H9 (cell line): ENCODE measurements around the gene METRN. TPM values are rescaled to one million over a fixed set of nuclear protein-coding genes. Genes with fewer than 3 reads are reported as not detected.

Experiments
- DNase-seq: peaks from one replicate; pipeline ENCODE4 v3.0.0-alpha.2; 2017
- H2AFZ ChIP-seq: one replicate; pipeline ENCODE4 v1.6.1; 2013; ENCODE audit warnings: mild to moderate bottlenecking, low read length, control low read depth, moderate library complexity
- H2AK5ac ChIP-seq: 2 replicates; pipeline ENCODE4 v1.6.1; 2013; ENCODE audit warnings: low read length, control low read depth, mixed read lengths; ENCODE audit not compliant: insufficient read length
- H2BK120ac ChIP-seq: one replicate; pipeline ENCODE4 v1.6.1; 2013; ENCODE audit warnings: low read depth, mild to moderate bottlenecking, low read length, control low read depth, inconsistent platforms; ENCODE audit not compliant: poor library complexity, severe bottlenecking
- H2BK12ac ChIP-seq: 2 replicates; pipeline ENCODE4 v1.6.1; 2013; ENCODE audit warnings: low read length, control low read depth, mixed read lengths, low read depth; ENCODE audit not compliant: insufficient read length
- H2BK15ac ChIP-seq: 2 replicates; pipeline ENCODE4 v1.6.1; 2013; ENCODE audit warnings: low read depth, low read length, control low read depth
- H2BK20ac ChIP-seq: one replicate; pipeline ENCODE4 v1.6.1; 2013; ENCODE audit warnings: low read depth, mild to moderate bottlenecking, low read length, control low read depth, inconsistent platforms; ENCODE audit not compliant: poor library complexity, severe bottlenecking
- H2BK5ac ChIP-seq: 2 replicates; pipeline ENCODE4 v1.6.1; 2013; ENCODE audit warnings: low read length, control low read depth, mixed read lengths; ENCODE audit not compliant: insufficient read length
- H3K14ac ChIP-seq: 2 replicates; pipeline ENCODE4 v1.6.1; 2013; ENCODE audit warnings: low read length, control low read depth; ENCODE audit not compliant: insufficient read depth
- H3K18ac ChIP-seq: 2 replicates; pipeline ENCODE4 v1.6.1; 2013; ENCODE audit warnings: low read depth, mild to moderate bottlenecking, mixed read lengths, low read length, control low read depth; ENCODE audit not compliant: insufficient read length
- H3K23ac ChIP-seq: 2 replicates; pipeline ENCODE4 v1.6.1; 2013; ENCODE audit warnings: low read length, control low read depth, mixed read lengths, low read depth; ENCODE audit not compliant: insufficient read length
- H3K23me2 ChIP-seq: 2 replicates; pipeline ENCODE4 v1.6.1; 2013; ENCODE audit warnings: low read depth, mild to moderate bottlenecking, mixed read lengths, low read length, control low read depth; ENCODE audit not compliant: insufficient read length, poor library complexity, severe bottlenecking
- H3K27ac ChIP-seq: 2 replicates; pipeline ENCODE4 v1.5.1; 2013; ENCODE audit warnings: low read length, control low read depth, mixed read lengths, low read depth; ENCODE audit not compliant: insufficient read length
- H3K27me3 ChIP-seq: 2 replicates; pipeline ENCODE4 v1.6.1; 2013; ENCODE audit warnings: low read length, control low read depth, inconsistent platforms; ENCODE audit not compliant: insufficient read depth
- H3K4ac ChIP-seq: 2 replicates; pipeline ENCODE4 v1.6.1; 2013; ENCODE audit warnings: low read depth, mild to moderate bottlenecking, control low read depth, inconsistent platforms, low read length, moderate library complexity
- H3K4me1 ChIP-seq: 2 replicates; pipeline ENCODE4 v1.6.1; 2013; ENCODE audit warnings: low read length, control low read depth, inconsistent platforms; ENCODE audit not compliant: insufficient read depth
- H3K4me2 ChIP-seq: 2 replicates; pipeline ENCODE4 v1.6.1; 2013; ENCODE audit warnings: low read length, control low read depth, mixed read lengths; ENCODE audit not compliant: insufficient read length, insufficient read depth
- H3K56ac ChIP-seq: 2 replicates; pipeline ENCODE4 v1.6.1; 2013; ENCODE audit warnings: low read depth, mild to moderate bottlenecking, mixed read lengths, low read length, control low read depth; ENCODE audit not compliant: insufficient read length
- H3K79me1 ChIP-seq: 2 replicates; pipeline ENCODE4 v1.6.1; 2013; ENCODE audit warnings: low read depth, mild to moderate bottlenecking, moderate library complexity, low read length, control low read depth, inconsistent platforms; ENCODE audit not compliant: insufficient read depth, poor library complexity, severe bottlenecking
- H3K79me2 ChIP-seq: 2 replicates; pipeline ENCODE4 v1.6.1; 2013; ENCODE audit warnings: low read length, control low read depth, inconsistent platforms; ENCODE audit not compliant: insufficient read depth
- H3K9ac ChIP-seq: 2 replicates; pipeline ENCODE4 v1.6.1; 2013; ENCODE audit warnings: low read length, control low read depth, mixed read lengths; ENCODE audit not compliant: insufficient read length; ENCODE audit errors: extremely low read depth
- H3K9me3 ChIP-seq: one replicate; pipeline ENCODE4 v1.6.1; 2013; ENCODE audit warnings: low read depth, low read length, inconsistent platforms; ENCODE audit not compliant: control insufficient read depth
- H3T11ph ChIP-seq: one replicate; pipeline ENCODE4 v1.6.1; 2013; ENCODE audit warnings: mild to moderate bottlenecking, low read length, control low read depth, inconsistent platforms
- H4K20me1 ChIP-seq: one replicate; pipeline ENCODE4 v1.6.1; 2013; ENCODE audit not compliant: control insufficient read depth, insufficient read length, insufficient read depth
- H4K5ac ChIP-seq: 2 replicates; pipeline ENCODE4 v1.6.1; 2013; ENCODE audit warnings: low read depth, mild to moderate bottlenecking, mixed read lengths, low read length, control low read depth; ENCODE audit not compliant: insufficient read length
- H4K8ac ChIP-seq: replicated peaks from 2 replicates; pipeline ENCODE4 v1.6.1; 2013; ENCODE audit warnings: low read length, control low read depth, mixed read lengths, low read depth; ENCODE audit not compliant: insufficient read length
- H4K91ac ChIP-seq: 2 replicates; pipeline ENCODE4 v1.6.1; 2013; ENCODE audit warnings: low read depth, mild to moderate bottlenecking, moderate library complexity, mixed read lengths, low read length, control low read depth; ENCODE audit not compliant: insufficient read length
- H3K27ac Mint-ChIP-seq, 3 experiments: 2 replicates in 2 of 3; 3 replicates in 1 of 3; pipeline ENCODE4 v1.8.0; 2020 to 2021; ENCODE audit warnings: mixed read lengths in 3 of 3, mild to moderate bottlenecking in 1 of 3, moderate library complexity in 1 of 3
- H3K27me3 Mint-ChIP-seq: 2 replicates; pipeline ENCODE4 v1.8.0; 2021; ENCODE audit warnings: low read depth, mild to moderate bottlenecking, moderate library complexity, mixed read lengths
- H3K36me3 Mint-ChIP-seq, 3 experiments: 2 replicates in 2 of 3; 3 replicates in 1 of 3; pipeline ENCODE4 v1.8.0; 2020 to 2021; ENCODE audit warnings: low read depth in 3 of 3, mixed read lengths in 3 of 3; ENCODE audit not compliant: insufficient read depth in 1 of 3
- H3K4me1 Mint-ChIP-seq, 2 experiments: 2 replicates each; pipeline ENCODE4 v1.8.0; 2020; ENCODE audit warnings: mixed read lengths in 2 of 2
- H3K4me3 Mint-ChIP-seq, 2 experiments: 2 replicates in 1 of 2; 3 replicates in 1 of 2; pipeline ENCODE4 v1.8.0; 2020 to 2021; ENCODE audit warnings: mild to moderate bottlenecking in 2 of 2, mixed read lengths in 2 of 2, moderate library complexity in 1 of 2
- H3K9me3 Mint-ChIP-seq, 2 experiments: 2 replicates in 1 of 2; 3 replicates in 1 of 2; pipeline ENCODE4 v1.8.0; 2020; ENCODE audit warnings: mild to moderate bottlenecking in 2 of 2, mixed read lengths in 2 of 2, moderate library complexity in 1 of 2
- CTCF ChIP-seq: fragments of 200-600 bp; sonication (generic); conservative IDR thresholded peaks from 3 replicates; pipeline ENCODE4 v1.8.0; 2021; ENCODE audit warnings: antibody characterized with exemption, mild to moderate bottlenecking
- WGBS: extraction: QIAGEN DNeasy Blood & Tissue Kit; methylation state at CpG from one replicate; pipeline ENCODE4 v1.1.7; 2013; ENCODE audit warnings: missing lambda C conversion rate, low lambda C conversion rate, mixed read lengths; ENCODE audit not compliant: insufficient read length; ENCODE audit errors: extremely low coverage; 5-methylcytosine and 5-hydroxymethylcytosine counted together
- total RNA-seq: library from RNA; stranded (reverse); gene quantifications from 2 replicates; pipeline ENCODE4 v1.2.1, GENCODE V29; 2021

METRN gene
- total RNA-seq, 1 experiment from 2014 or later, result 26.2 TPM

GRCh38 chr16:763369-764183 is 48.7 kb downstream of the METRN start:
- H3K4me1 ChIP-seq, result no peaks in the 10 kb centered on the region
- no peaks in the 10 kb centered on the region for H3K27me3 ChIP-seq
- no peak overlapping the region for H3K27ac ChIP-seq
- no peak overlapping the region for H2BK120ac ChIP-seq
- TF ChIP-seq CTCF, result no peak
- no peaks in the 10 kb centered on the region for H3K36me3 Mint-ChIP-seq
- H2BK15ac ChIP-seq, result no peak overlapping the region
- no peak for DNase-seq
- no peak overlapping the region for H3K18ac ChIP-seq
- no peaks in the 10 kb centered on the region for H3K23me2 ChIP-seq
- H4K91ac ChIP-seq, result no peak overlapping the region
- H3K56ac ChIP-seq, result no peak overlapping the region
- H3K79me2 ChIP-seq, result no peaks in the 10 kb centered on the region
- H3K4me1 Mint-ChIP-seq, result peaks cover 0 to 9% of the 10 kb centered on the region in 2 experiments; a peak in 2 of 4 replicates
- H3K27me3 Mint-ChIP-seq, result peaks cover 8% of the 10 kb centered on the region
- H2AFZ ChIP-seq, result no peak overlapping the region
- H2BK5ac ChIP-seq, result no peak overlapping the region
- no peaks in the 10 kb centered on the region for H3K9me3 ChIP-seq
- H3K4me2 ChIP-seq, result no peak overlapping the region
- H3T11ph ChIP-seq, result no peak overlapping the region
- no peak overlapping the region for H3K23ac ChIP-seq
- WGBS, result no CpG with 5 or more reads among the region's 21 CpGs
- no peak overlapping the region for H3K4me3 Mint-ChIP-seq
- no peak overlapping the region for H2AK5ac ChIP-seq
- H4K5ac ChIP-seq, result no peak overlapping the region
- no peaks in the 10 kb centered on the region for H3K79me1 ChIP-seq
- H3K27ac Mint-ChIP-seq, result no peak overlapping the region; a peak in 1 of 7 replicates
- no peak overlapping the region for H2BK12ac ChIP-seq
- no peak overlapping the region for H3K9ac ChIP-seq
- H2BK20ac ChIP-seq, result no peak overlapping the region
- no peak overlapping the region for H4K8ac ChIP-seq
- H3K4ac ChIP-seq, result no peak overlapping the region
- H4K20me1 ChIP-seq, result no peaks in the 10 kb centered on the region
- H3K14ac ChIP-seq, result no peak overlapping the region
- no peaks in the 10 kb centered on the region for H3K9me3 Mint-ChIP-seq
